GM19023 (cell line): Measurements from ENCODE around the gene KLK6.
"Not testable (repeated sequence)": the region's sequence is repeated elsewhere in the genome, so short reads cannot be mapped to it uniquely, and the experiment has no call there.

Experiments
- ATAC-seq: cut with Tn5 transposase; IDR thresholded peaks from one replicate; pipeline ENCODE4 v1.9.1; 2021; ENCODE audit warnings: mild to moderate bottlenecking, moderate library complexity; ENCODE audit not compliant: unreplicated experiment

KLK6 gene

DNA sequence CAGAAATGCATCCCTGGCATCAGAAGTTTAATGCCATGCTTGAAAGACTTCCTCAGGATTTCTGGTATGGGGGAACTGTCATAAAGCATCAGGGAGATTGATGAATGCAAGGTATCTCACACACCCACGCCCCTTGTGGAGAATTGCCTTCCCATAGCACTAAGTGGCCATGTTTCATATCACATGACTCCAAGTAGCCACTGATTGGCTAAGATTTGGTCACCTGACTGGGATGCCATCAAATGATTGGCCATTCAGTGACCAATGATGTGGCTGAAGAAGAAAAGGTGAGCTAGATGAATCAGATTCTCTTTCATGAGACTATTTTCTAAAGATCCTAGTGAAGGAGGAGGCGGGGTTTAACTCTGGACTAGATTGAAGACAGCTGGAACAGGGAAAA is 24.7 kb upstream of the KLK6 start:
- no peak for ATAC-seq

DNA sequence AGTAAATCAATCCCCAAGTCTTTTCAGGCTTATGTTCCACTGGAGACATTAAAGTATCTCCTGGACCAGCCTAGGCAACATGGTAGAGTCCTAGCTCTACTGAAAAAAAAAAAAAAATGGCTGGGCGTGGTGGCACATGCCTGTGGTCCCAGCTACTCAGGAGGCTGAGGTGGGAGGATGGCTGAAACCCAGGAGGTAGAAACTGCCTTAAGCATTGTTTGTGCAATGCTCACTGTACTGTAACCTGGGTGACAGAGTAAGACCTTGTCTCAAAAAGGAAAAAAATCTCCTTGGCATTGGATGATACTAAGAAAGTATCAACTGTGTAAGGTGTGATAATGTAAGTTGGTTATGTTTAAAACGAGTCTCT is 23.3 kb upstream of the KLK6 start:
- ATAC-seq = no peak

DNA sequence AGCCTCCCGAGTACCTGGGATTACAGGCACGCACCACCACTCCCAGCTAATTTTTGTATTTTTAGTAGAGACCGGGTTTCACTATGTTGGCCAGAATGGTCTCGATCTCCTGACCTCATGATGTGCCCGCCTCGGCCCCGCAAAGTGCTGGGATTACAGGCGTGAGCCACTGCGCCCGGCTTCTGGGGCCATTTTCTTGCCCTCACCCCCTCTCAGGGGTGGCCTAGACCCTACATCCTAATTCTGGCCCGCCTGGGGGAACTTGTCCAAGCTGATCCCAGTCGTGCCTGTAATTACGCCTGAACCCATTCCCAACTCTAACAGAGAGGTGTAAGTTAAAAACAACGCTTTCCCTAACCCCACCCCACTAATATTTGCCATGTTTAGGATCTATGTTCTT is 15.0 kb upstream of the KLK6 start:
- ATAC-seq = not testable (repeated sequence)

DNA sequence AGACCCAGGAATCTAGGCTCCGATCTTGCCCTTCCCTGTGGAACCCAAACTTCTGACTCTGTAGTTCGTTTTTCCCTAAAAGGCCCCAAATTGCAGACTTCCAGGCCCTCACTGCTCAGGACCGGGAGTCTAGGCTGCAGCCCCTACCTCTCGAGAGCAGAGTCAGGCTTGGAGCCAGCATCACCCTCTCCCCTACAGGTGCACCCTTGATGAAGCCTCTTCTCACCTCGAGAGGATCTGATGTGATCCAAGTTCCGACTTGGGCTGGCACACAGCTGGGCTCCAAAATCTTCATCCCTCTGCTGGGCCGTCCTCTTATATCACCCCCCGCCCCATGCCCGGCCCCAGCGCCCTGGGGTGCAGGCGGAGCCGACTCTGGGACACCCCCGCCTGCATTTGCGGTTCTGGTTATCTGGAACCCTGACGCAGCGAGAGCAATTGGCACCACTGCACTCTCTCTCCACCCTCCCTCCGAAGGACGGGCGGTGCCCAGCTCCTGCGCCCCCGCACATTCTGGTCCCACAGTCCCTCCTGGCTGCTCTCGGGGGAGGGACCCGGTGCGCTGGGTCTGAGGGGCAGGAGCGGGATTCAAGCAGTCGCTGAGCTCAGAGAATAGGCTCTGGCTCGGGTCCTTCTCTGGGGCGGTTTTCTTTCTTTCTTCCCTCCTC is 14.4 kb upstream of the KLK6 start, which contains the start of gene KLK7:
Gene KLK7, minus strand, starts transcription at position 293 of the 668 bp plus-strand sequence. CDS start 1,518 bp downstream, outside the sequence.
- no peak for ATAC-seq

DNA sequence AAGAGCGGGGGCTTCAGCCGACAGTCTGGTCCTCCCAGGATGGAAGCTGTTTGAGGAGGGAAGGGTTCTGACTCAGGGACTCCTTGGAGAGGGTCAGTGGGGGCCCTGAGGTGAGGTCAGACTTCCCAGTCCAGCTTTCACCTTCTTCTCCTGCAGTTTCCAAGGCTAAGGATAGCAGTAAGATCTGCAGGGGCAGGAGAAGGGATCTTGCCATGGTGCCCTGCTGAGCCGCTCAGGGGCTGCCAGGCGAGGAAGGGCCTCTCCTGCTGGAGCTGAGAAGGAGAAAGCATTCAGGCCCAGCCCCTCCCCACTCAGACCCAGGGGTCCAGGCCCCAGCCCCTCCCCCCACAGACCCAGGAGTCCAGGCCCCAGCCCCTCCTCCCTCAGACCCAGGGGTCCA is 12.8 kb upstream of the KLK6 start:
- ATAC-seq = no peak

DNA sequence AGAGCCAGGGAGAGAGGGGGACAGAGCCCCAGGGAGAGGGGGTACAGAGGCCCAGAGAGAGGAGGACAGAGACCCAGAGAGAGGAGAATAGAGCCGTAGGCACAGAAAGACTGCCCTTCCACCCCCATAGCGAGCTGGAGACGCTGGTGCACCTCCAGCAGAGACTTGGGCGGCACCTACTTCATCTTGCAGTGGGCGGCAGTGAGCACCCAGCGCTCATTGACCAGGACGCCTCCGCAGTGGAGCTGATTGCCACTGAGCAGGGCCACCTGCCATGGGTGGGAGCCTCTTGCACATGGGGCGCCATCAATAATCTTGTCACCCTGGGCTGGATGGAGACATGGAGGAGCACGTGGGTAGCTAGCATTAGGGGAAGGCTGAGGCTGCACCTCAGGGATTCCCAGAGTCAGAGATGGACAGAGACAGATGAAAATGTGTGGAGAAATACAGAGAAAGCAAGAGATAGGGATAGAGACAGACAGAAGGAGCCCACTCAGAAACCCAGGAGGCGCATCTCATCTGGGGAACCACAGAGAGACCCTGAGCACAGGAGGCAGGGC is 12.3 kb upstream of the KLK6 start:
- ATAC-seq = no peak

DNA sequence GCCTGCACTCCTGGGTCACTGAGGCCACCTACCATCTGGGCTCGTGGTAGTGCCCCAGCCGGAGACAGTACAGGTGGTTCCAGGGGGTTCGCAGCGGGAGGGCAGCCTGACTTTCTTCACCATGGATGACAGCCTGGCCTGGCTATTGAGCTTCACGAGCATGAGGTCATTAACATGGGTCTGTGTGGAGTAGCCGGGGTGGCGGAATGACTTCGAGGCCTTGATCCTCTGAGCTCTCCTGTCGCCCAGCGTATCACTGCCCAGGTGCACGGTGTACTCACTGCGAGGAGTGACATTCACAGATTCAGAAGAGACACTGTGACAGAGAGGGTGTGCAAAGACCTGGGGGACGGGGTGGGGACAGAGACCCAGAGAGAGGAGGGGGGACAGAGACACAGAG is 10.8 kb upstream of the KLK6 start:
- no peak for ATAC-seq

DNA sequence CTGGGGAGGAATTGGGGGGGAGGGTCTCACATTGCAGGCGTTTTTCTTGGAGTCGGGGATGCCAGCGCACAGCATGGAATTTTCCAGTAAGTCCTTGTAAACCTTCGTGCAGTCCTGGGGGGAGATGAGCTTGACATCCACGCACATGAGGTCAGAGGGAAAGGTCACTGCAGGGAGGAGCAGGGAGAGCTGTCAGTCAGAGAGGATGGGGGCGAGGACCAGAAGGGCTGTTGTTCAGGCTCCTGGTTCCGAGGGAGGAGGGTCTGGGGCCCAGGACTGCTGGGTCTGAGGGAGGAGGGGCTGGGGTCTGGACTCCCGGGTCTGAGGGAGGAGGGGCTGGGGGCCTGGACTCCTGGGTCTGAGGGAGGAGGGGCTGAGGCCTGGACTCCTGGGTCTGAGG is 10.4 kb upstream of the KLK6 start:
- ATAC-seq = no peak

DNA sequence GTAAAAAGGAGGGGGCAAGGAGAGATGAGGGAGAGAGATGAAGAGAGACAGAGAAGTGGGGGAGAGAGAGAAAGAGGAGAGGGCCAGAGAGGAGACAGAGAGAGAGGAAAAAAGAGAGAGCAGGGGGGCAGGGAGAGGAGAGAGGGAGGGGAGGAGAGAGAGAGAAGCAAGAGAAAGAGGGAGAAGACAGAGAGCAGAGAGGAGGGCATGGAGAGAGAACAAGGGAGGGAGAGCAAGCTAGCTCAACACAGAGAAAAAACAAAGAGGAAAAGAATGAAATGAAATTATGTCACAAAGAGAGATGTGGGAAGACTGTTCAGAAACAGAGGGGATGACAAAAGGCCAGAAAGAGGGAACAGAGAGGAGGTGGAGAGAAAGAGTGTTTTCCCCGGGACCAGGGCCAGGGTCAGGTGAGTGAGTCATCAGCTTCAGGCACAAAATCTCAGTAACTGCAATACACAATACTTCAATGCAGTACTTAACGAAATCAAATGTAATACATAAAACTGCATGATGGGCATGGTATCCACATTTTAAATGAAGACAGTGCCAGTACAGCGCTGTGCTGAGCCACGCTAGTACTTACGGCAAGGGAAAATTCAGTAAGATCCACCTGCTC is 9.5 kb upstream of the KLK6 start:
- ATAC-seq = no peak

DNA sequence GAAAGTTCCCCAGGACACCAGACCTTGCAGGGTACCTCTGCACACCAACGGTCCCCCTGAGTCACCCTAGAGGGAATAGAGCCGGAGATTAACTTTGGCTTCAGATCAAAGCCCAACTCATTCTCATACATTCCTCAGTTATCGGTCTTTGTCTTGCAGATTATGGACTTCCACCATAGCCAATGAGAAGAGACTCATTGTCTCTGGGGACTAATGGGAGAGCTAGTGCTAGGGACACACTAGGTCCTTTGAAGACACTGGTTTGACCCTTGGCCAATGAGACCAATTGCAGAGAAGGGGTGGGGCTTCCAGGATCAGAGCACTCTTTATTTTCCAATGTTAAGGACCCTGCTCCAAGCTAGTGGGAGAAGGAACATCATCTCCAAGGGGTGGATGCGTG is 8.2 kb upstream of the KLK6 start:
- no peak for ATAC-seq

DNA sequence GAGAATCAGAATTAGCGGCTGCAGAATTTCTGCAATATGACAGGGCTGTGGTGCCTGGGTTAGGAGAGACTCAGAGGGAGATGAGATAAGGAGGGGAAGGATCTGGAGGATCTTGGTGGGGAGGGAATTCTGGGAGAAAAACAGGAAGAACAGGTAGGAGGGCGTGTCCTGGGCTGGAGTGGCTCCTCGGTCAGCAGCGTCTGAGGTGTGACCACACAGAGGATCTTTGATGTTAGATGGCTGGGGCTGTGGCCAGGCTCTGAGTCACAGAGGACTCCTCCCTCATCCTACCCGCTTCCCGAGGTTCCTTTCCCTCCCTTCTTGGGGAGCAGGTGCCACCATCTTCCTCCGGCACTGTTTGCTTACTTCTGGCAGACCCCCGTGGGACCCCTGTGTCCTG is 6.4 kb upstream of the KLK6 start:
- ATAC-seq = no peak

DNA sequence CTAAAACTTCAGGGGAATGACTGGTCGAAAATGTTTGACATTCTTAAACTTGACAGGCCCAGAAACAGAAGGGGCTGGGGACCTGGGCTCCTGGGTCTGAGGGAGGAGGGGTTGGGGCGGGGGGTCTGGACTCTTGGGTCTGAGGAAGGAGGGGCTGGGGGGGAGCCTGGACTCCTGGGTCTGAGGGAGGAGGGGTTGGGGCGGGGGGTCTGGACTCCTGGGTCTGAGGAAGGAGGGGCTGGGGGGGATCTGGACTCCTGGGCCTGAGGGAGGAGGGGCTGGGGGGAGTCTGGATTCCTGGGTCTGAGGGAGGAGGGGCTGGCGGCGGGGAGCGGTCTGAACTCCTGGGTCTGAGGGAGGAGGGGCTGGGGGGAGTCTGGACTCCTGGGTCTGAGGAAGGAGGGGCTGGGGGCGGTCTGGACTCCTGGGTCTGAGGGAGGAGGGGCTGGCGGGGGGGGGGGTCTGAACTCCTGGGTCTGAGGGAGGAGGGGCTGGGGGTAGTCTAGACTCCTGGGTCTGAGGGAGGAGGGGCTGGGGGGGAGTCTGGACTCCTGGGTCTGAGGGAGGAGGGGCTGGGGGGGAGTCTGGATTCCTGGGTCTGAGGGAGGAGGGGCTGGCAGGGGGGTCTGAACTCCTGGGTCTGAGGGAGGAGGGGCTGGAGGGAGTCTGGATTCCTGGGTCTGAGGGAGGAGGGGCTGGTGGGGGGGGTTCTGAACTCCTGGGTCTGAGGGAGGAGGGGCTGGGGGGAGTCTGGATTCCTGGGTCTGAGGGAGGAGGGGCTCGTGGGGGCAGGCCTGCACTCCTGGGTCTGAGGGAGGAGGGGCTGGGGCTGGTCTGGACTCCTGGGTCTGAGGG is 5.5 kb upstream of the KLK6 start:
- ATAC-seq = no peak

DNA sequence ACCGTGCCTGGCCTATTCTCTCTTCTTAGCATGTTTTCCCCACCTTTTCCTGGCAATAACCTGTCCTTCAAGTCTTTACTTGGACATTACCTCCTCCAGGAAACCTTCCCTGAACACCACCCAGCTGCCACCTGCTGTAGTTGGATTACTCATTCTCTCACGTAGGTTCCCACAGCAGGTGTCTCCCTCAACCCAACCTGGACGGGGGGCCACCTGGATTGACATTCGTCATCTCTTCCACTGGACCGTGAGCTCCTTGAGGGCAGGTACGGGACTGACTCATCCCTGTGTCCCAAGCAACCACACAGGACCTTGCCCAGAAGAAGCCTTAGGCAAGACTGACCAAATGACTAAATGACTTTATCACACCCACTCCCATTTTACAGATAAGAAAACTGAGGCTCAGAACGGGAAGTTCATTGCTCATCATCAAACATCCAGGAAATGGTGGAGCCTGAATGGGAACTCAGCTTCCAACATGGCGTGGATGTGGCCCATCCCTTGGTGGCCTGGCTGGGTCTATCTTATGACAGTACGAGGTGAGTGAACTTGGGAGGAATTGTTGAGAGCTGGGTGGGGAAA is 3.5 kb upstream of the KLK6 start:
- no peak for ATAC-seq

DNA sequence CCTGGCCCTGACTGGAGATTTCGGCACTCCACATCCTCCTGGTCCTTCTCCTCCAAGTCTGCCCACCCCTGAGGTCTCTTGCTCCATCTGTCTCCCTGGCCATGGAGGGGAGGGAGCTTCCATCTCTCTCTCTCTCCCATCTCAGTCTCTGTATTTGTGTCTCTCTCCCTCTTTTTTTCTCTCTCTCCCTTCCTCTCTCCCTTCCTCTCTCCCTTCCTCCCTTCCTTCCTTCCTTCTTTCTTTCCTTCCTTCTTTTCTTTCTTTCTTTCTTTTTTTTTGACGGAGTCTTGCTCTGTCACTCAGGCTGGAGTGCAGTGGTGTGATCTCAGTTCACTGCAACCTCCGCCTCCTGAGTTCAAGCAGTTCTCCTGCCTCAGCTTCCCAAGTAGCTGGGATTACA is 419 bp upstream of the KLK6 start:
- not testable (repeated sequence) for ATAC-seq

DNA sequence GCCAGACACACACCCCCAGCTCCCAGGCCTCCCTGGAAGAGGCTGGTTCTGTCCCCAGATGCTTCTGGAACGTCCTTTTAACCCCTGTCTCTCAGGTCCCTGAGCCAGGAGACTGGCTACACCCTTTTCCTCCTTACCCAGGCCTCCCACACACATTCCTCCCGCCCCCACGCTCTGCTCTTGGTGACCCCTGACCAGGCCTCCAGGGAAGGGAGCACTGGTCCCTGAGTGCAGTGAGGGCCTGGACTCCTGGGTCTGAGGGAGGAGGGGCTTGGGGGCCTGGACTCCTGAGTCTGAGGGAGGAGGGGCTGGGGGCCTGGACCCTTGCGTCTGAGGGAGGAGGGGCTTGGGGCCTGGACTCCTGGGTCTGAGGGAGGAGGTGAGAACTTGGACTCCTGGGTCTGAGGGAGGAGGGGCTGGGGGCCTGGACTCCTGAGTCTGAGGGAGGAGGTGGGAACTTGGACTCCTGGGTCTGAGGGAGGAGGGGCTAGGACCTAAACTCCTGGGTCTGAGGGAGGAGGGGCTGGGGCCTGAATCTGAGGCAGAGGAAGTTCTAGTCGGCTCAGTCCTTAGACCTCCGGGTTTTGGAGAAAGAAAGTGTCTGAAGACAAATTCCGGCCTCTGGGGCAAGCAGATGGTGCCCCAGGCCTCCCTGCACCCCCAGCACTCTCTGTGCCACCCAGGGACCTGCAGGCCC is 527 bp downstream of the KLK6 start:
- ATAC-seq = no peak

DNA sequence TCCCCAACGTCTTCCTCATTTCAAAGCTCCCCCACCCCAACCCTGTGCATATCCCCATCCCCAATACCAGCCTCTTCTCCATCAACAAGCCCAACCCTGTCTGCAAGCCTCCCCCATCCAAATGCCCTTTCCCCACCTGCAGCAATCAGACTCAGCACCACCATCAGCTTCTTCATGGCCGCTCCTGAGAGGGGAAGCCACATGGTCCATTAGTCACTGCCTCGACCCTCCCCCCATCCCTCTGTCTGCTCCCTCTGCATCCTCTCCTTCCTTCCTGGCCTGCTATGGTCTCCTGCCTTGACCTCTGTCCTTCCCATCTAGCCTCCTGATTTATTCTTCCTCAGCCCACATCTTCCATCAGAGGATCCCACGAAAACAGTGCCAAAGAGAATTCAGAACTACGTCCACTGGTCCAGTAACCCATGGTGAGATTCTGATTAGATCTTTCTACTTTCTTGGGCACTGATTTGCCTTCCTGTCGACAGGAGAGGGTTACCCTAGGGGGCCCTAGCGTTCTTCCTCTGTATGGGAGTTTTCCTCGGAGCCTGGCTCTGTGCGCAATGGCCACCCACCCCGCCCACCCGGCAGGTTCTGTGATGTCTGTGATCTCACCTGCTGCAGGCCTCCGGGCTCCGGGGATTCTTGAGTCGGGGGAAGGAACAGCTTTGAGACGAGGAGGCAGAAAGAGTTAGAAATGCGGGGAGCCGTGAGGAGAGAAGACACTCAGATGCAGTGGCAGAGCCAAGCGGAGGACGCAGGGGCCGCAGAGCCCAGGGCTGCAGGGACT is 1.3 kb downstream of the KLK6 start:
- ATAC-seq = no peak

DNA sequence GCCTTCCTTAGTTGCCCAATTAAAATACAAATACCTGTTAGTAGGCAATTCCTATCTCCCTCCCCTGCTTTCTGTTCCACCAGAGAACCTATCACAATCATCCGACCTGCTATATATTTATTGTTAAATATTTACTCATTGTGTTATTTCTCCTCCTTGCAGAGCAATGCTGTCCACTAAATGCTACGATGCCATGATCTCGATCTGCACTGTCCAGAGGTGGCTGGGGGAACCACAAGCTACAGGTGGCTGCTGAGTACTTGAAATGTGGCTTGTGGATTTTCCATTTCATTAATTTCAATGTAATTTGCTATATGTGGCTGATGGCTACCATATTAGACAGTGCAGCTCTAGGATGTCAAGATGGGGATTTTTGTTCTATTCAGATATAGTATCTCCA is 5.1 kb downstream of the KLK6 start:
- ATAC-seq = no peak

DNA sequence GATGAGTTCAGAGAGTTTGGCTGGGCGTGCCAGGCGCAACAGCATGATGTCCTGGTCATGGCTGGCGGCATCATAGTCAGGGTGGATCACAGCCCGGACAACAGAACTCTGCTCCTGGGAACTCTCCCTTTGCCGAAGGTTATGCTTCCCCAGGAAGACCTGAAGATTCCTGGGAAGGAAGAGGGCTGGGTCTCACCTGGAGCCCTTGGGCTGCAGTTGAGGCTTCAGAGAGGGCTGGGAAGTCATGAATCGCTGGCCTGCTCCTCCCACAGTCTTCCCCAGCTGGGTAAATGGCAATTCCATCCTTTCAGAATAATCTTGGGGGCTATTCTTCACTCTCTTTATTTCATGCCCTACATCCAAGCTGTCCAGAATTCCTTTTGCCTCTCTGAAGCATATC is 6.0 kb downstream of the KLK6 start:
- ATAC-seq = no peak

DNA sequence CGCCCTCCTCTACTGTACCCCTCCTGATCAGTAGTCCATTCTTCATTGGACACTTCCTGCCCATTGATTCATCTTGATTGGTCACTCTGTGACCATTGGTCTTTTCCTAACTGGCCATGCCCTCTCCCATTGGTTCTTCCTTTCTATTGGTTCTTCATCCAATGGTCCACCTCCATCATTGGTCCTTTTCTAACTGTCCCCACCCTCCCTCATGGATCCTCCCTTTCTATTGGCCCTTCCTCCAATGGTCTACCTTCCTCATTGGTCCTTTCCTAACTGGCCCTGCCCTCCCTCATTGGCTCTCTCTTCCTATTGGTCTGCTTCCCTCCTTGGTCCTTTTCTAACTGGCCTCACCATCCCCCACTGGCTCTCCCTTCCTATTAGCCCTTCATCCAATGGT is 7.1 kb downstream of the KLK6 start:
- ATAC-seq = no peak
